WERI-Rb-1 (cell line): ENCODE measurements around the gene SMIM38.

Experiments
- DNase-seq: peaks from one replicate; pipeline ENCODE4 v3.0.0-alpha.2; 2020
- H3K27ac ChIP-seq: fragments of 250-450 bp; sonication (Bioruptor Pico); 2 replicates; pipeline ENCODE4 v1.5.1; 2020; ENCODE audit warnings: mild to moderate bottlenecking, moderate library complexity
- H3K27me3 ChIP-seq: fragments of 250-450 bp; sonication (Bioruptor Pico); 2 replicates; pipeline ENCODE4 v1.5.1; 2021; ENCODE audit warnings: mild to moderate bottlenecking, low read depth, moderate library complexity; ENCODE audit not compliant: insufficient read depth, severe bottlenecking
- H3K36me3 ChIP-seq: fragments of 250-450 bp; sonication (Bioruptor Pico); 2 replicates; pipeline ENCODE4 v1.5.1; 2020; ENCODE audit warnings: mild to moderate bottlenecking, moderate library complexity
- H3K4me3 ChIP-seq: 2 replicates; pipeline ENCODE4 v1.5.1; 2011; ENCODE audit warnings: low read depth, mild to moderate bottlenecking, control low read depth, low read length
- H3K9me3 ChIP-seq: fragments of 250-450 bp; sonication (Bioruptor Pico); 2 replicates; pipeline ENCODE4 v1.5.1; 2021; ENCODE audit warnings: mild to moderate bottlenecking, moderate library complexity; ENCODE audit not compliant: severe bottlenecking
- TF ChIP-seq, protein P1 (sequence below): IDR thresholded peaks from 2 replicates; pipeline ENCODE4 v1.5.1; 2011; ENCODE audit warnings: low read depth, mild to moderate bottlenecking, control low read depth, inconsistent platforms, low read length

Gene SMIM38

DNA sequence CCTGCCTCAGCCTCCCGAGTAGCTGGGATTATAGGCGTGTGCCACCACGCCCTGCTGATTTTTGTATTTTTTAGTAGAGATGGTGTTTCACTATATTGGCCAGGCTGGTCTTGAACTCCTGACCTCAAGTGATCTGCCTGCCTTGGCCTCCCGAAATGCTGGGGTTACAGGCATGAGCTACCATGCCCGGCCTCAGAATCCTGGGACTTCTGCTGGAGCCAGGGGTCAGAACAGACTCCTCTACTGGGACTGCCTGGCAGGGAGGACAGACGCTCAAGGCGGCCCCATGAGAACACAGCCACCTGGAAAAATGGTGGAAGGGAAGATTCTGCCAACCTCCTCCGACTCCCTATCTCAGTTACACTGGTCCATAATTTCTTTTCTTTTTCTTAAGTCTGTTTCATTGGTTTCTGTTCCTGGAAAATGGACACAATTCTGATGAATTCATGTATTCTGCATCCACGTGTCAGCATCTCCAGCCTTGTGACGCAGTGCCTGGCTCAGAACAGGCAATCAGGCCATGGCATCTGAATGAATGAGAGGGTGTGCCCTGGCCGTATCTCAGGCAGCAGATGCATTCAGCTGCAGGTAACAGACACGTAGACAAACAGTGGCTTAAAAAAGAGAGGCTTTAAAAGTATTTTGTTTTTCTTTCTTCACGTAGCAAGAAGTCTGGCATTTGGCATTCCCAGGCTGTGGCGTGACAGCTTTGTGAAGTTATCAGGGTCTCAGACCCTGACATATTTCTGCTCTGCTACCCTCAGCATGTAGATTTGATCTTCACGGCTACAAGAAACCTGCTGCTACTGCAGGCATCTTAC lies 4.8 kb downstream of the SMIM38 start:
- no peaks in the 10 kb centered on the region for H3K27me3 ChIP-seq
- no peak for DNase-seq
- TF ChIP-seq, protein P1, sequence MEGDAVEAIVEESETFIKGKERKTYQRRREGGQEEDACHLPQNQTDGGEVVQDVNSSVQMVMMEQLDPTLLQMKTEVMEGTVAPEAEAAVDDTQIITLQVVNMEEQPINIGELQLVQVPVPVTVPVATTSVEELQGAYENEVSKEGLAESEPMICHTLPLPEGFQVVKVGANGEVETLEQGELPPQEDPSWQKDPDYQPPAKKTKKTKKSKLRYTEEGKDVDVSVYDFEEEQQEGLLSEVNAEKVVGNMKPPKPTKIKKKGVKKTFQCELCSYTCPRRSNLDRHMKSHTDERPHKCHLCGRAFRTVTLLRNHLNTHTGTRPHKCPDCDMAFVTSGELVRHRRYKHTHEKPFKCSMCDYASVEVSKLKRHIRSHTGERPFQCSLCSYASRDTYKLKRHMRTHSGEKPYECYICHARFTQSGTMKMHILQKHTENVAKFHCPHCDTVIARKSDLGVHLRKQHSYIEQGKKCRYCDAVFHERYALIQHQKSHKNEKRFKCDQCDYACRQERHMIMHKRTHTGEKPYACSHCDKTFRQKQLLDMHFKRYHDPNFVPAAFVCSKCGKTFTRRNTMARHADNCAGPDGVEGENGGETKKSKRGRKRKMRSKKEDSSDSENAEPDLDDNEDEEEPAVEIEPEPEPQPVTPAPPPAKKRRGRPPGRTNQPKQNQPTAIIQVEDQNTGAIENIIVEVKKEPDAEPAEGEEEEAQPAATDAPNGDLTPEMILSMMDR, result no peak

DNA sequence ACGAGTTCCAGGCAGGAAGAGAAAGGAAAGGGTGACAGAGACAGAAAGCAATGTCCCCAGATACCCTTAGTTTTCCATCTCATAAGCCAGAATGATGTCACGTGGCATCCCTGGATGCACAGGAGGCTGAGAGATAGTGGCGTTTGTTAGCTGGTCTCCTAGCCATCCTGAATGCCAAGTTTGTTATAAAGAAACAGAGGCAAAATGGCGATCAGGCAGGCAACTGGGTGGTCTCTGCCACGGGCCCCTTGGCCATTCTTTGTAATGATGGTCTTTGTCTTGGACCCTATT lies 5.3 kb downstream of the SMIM38 start:
- H3K27me3 ChIP-seq, result no peaks in the 10 kb centered on the region
- no peak overlapping the region for H3K4me3 ChIP-seq
- peaks cover 2% of the 10 kb centered on the region for H3K9me3 ChIP-seq
- H3K27ac ChIP-seq, result no peak overlapping the region
- TF ChIP-seq, protein P1, result no peak
- no peak for DNase-seq
- H3K36me3 ChIP-seq, result no peaks in the 10 kb centered on the region

More for the DNA sequence above, 4.8 kb downstream of the SMIM38 start:
- Histone ChIP-seq H3K4me3 (no peak overlapping the region), H3K9me3 (peaks cover 2% of the 10 kb centered on the region), H3K27ac (no peak overlapping the region), H3K36me3 (no peaks in the 10 kb centered on the region)

DNA sequence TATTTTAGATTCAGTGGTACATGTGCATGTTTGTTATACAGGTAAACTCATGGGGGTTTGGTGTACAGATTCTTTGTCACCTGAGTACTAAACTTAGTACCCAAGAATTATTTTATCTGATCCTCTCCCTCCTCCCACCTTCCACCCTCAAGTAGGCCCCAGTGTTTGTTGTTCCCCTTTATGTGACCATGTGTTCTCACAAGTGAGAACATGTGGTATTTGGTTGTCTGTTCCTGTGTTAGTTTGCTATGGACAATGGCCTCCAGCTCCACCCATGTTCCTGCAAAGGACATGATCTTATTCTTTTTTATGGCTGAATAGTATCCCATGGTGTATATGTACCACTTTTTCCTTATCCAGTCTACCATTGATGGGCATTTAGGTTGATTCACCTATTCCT lies 6.8 kb downstream of the SMIM38 start:
- Histone ChIP-seq H3K36me3 (no peaks in the 10 kb centered on the region), H3K9me3 (peaks cover 2% of the 10 kb centered on the region), H3K27ac (no peak overlapping the region), H3K4me3 (no peak overlapping the region), H3K27me3 (no peaks in the 10 kb centered on the region)
- no peak for DNase-seq
- TF ChIP-seq, protein P1, result no peak

DNA sequence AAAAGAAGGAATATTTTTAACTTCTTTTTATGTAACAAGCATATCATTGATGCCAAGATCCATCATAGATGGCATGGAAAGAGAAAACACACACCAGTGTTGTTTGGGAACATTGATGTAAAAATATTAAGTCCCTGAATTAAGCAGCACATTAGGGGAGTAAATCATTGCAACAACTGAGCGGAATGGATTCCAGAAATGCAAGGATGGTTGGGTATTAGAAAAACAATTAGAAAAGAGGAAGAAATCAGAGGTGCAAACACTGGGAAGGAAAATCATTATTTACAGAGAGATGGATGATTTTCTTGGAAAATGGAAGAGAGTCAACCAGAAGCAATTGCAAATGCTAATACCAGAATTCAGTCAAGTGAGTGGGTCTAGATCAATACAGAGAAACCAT lies 8.1 kb downstream of the SMIM38 start:
- no peak overlapping the region for H3K4me3 ChIP-seq
- DNase-seq, result no peak
- TF ChIP-seq, protein P1, result no peak
- H3K9me3 ChIP-seq, result peaks cover 2% of the 10 kb centered on the region
- no peaks in the 10 kb centered on the region for H3K36me3 ChIP-seq
- no peaks in the 10 kb centered on the region for H3K27me3 ChIP-seq
- no peak overlapping the region for H3K27ac ChIP-seq

DNA sequence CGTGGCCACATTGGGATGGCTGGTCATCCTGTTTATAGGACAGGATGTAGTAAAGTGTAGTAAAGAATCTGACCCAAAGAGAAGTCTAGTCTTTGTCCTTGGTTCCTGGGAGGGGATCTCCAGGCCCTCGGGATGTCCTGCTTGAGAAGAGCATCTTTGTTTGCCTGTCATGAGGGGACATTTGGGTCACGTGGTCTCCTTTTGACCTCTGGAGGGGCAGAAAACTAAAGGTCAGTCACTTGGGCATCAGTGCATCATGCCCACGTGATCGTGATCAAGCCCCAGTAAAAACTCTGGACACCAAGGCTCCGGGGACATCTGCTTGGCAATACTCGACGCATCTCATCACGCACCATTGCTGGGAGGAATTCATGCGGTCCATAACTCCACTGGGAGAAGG lies 9.1 kb downstream of the SMIM38 start:
- H3K4me3 ChIP-seq, result no peak overlapping the region
- no peaks in the 10 kb centered on the region for H3K27me3 ChIP-seq
- TF ChIP-seq, protein P1, result no peak

DNA sequence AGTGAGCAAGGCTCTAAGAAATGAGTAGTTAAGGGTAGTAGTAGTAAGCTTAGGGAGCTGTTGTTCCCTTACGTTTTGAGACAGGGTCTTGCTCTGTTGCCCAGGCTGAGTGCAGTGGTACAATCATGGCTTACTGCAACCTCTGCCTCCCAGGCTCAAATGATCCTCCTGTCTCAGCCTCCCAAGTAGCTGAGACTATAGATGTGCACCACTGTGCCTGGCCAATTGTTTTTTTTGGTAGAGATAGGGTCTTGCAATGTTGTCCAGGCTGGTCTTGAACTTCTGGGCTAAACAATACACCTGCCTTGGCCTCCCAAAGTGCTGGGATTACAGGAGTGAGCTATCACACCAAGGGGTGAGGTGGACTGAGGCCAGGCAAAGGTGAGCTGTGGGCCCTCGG lies 10.0 kb downstream of the SMIM38 start:
- Histone ChIP-seq H3K27ac (no peak overlapping the region), H3K36me3 (no peaks in the 10 kb centered on the region), H3K27me3 (no peaks in the 10 kb centered on the region), H3K4me3 (no peak overlapping the region), H3K9me3 (peaks cover 2% of the 10 kb centered on the region)
- no peak for DNase-seq
- TF ChIP-seq, protein P1, result no peak

More for the DNA sequence above, 9.1 kb downstream of the SMIM38 start:
- Histone ChIP-seq H3K27ac (no peak overlapping the region), H3K36me3 (no peaks in the 10 kb centered on the region), H3K9me3 (peaks cover 2% of the 10 kb centered on the region)
- DNase-seq, result no peak
